HG02623 (cell line): ENCODE results near the gene TMEM266.

Source experiments
- ATAC-seq: cut with Tn5 transposase; IDR thresholded peaks from one replicate; pipeline ENCODE4 v1.9.1; 2021; ENCODE audit warnings: moderate library complexity; ENCODE audit not compliant: unreplicated experiment

The TMEM266 gene

GRCh38 chr15:76223521-76223920 is 163.7 kb downstream of the TMEM266 start:
- ATAC-seq = no peak

GRCh38 chr15:76229266-76229665 is 169.5 kb downstream of the TMEM266 start:
- ATAC-seq = no peak

DNA sequence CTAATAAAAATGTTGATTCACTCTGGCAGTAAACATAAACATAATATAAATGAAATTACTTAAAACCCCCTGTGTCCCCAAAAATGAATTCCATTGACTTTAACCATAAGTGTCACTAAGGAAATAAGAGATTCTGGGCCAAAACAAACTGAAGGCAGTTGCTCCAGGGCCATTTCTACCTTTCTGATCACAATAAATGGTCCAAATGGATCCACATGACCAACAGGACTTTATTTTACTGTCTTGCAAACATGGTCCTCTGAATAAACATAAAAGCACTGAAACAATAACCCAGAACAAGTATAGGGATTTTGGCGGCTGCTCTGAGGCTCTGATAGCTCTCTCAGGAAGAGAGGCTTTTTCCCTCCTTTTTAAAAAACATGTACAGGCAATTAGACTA is 174.1 kb downstream of the TMEM266 start:
- no peak for ATAC-seq

DNA sequence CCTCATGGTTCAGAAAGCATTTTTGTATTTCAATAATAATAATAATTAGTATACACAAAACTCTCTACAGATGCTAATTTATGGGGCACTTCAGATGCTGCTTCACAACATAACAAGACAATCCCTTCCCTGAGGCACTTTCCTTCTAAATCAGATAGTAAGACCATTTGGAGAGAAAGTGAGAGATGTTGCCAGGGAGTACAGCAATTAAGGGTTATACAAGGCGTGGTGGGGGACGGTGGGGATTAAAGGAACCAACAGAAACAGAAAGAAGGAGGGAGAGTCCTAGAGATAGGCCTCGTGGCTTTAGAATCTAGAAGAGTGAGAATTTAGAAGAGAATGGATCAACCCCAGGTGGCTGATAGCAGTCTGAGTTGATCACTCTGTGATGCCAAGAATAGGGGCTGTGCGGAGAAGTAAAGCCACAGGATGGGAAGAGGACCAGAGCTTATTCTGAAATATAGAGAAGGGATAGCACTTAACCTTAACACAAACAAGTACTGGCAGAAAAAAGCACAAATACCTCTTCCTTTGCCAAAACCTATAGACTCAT is 174.6 kb downstream of the TMEM266 start:
- ATAC-seq = no peak

GRCh38 chr15:76235186-76235826 is 175.5 kb downstream of the TMEM266 start:
- ATAC-seq = no peak

DNA sequence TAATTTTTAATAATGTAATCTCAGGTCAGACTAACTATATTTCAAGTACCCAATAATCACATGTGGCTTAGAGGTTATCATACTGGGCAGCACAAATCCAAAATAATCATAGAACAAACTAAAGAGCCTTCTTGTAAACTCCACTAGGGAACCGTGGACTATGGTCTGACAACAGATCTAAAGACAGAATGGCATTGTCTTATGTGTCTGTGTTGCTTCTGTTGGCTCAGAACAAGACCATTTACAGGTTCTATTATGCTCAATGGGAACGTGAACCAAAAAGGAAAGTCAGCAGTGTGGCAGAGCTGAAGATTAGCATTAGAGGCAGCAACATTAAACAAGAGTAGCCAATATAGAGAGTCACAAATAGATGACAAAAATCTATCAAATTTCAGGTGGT is 176.6 kb downstream of the TMEM266 start:
- no peak for ATAC-seq

GRCh38 chr15:76239786-76240185 is 180.0 kb downstream of the TMEM266 start:
- no peak for ATAC-seq

GRCh38 chr15:76245072-76245610 is 185.4 kb downstream of the TMEM266 start:
- ATAC-seq = no peak

- ATAC-seq = no peak
These were observed 191.9 kb downstream of the TMEM266 start for GRCh38 chr15:76251717-76252116.

GRCh38 chr15:76252249-76252648 is 192.5 kb downstream of the TMEM266 start:
- ATAC-seq = no peak

DNA sequence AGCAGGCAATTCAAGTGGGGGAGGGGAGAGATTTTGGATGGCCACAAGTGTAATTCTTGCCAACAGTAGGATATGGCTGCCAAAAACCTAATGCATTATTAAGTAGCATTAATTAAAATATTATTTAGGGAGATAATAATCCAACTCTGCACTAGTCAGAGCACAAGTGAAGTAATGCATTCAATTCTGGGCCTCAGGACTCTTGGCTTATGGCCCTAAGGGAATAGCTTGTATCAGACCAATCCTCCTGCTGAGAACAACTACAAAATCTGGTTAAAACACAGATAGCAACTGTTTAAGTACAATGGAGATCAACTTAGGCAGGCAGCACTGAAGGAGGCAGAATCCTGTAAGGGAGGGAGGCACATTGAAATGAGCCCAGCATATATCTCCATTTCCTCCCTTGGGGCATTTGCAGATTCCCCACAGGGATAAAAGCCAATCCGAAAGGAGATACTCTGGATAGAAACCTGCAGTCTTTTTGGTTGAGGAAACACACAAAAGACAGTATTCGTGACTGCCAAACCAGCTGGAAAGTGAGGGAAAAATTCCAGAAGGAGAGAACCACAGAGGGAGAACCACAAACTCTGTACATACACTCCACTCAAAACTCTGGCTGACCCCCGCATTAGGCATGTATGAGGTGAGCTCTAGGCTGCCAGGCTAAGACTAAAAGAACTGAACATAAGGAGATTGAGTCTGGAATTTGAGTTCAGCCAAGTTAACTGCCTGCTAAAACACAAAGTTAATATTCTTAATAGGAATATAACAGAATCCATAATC is 194.1 kb downstream of the TMEM266 start:
- ATAC-seq = no peak
